Fibroblast of peridontal ligament (primary cell): Measurements from ENCODE around the gene ADGRB3.
A peak's percentile ranks its signal among the peaks of the same experiment; 100 is the strongest.
"Not testable (repeated sequence)": the region's sequence is repeated elsewhere in the genome, so short reads cannot be mapped to it uniquely, and the experiment has no call there.

ENCODE experiments used
- DNase-seq: peaks from one replicate; pipeline ENCODE4 v3.0.0-alpha.2; 2010; ENCODE audit errors: extremely low read depth

ADGRB3 gene

DNA sequence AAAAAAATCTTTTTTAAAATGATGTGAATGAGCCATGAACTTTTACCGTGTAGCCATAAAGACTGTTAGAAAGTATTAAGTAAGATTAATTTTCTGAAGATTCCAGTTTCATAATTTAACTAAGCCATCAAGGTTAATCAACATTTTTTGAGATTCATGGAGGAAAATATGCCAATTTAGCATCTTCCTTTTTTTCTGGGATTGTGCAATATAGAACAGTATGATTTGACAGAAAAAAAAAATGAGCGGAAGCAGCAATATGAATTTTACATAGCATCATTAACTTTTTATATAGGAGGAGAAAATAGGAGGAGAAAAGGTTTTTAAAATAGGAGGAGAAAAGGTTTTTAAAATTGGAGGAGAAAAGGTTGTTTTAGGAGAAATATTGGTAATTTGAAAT, 306.3 kb downstream of the ADGRB3 start:
- no peak for DNase-seq

DNA sequence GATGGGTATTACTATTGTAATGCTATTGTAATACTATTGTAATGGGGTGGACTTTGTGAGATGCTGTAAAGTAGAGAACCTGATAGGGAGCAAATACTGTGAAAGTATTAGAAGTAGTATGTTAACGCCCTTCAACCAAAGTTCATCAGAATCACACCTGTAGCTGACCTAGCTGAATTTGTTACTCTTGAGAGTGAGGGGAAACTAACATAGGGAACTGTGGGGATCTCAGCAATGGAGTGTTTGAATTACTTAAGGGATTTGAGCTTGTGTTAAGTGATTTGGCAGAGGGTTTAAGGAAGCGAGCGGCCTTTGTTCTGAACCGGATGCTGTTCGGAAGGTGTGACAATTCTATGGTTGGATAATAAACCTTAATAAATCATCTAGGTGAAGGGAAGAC, 312.6 kb downstream of the ADGRB3 start:
- DNase-seq: no peak

DNA sequence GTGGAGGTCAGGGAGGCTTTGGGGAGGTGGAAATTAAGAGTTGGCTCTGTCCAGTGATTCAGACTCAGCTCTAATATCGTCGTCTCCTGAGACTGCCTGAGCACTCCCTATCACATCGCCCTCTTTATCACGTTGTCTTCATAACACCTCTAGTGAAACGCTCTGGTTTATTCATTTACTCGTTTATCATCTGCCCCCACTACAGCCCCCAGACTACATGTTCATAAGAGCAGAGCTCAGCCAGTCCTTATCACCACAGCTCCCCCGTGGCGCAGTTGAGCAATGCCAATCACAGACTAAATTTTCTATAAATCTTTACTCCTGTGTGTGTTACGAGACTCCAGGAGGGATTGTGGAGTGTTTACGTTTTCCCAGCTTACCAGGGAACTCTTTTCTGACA, 316.2 kb downstream of the ADGRB3 start:
- no peak for DNase-seq

DNA sequence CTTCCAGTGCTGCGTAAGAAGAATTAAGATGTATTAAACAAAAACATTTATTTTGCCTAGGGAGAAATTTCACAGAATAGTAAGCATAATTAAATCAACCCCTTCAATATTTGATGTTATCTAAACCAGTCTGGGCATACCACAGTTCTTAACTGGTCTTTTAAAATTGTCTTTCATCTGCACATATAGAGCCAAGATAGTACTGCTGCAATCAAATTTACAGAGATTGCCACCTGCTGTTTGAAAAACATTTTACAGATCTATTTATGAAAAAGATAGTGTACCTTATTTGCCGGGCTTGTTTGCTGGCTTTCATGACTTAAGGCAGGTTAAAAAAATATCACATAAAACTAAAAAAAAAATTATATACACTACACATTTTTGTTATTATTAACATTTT, 323.2 kb downstream of the ADGRB3 start:
- DNase-seq: no peak

- peak; percentile 45 for DNase-seq
Observed at GRCh38 chr6:68967549-68968300, 332.6 kb downstream of the ADGRB3 start.

- no peak for DNase-seq
Observed at GRCh38 chr6:68968301-68968649, 333.2 kb downstream of the ADGRB3 start.

DNA sequence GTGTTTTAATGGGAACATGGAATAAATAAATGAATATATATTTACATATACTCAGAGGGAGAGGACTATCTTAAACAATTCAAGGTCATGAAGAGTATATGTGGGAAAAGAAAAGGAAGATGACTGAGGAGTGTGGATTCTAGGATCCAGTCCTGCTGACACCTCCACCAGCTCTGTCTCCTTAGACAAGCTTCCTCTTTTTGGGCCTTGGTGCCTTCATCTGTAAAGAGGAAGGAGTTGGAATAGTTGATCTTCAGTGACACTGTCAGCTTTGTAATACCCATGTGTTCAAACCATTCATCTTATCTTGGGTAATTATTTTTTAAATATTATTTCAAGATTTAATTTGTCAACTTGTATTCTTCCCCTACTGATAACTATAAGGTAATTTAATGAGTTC, 338.0 kb downstream of the ADGRB3 start:
- no peak for DNase-seq

DNA sequence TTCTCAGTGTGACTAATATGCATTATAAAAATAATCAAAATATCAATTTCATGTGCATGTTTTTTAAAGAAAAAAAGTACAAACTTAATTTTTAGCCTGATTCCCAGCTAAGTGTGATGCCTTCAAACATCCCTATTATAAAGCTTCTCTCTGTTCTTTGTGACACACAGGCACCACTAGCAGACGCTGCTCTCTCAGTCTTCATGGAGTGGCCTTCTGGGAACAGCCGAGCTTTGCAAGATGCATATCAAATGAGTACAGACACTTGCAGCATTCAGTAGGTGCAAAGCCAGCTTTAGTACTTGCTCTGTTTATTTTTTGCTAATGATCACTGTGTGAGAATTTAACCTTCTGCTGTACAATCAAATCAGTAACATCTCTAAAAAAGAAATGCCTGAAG, 340.0 kb downstream of the ADGRB3 start:
- no peak for DNase-seq

- DNase-seq: no peak
Observed at GRCh38 chr6:68975816-68976215, 340.7 kb downstream of the ADGRB3 start.

DNA sequence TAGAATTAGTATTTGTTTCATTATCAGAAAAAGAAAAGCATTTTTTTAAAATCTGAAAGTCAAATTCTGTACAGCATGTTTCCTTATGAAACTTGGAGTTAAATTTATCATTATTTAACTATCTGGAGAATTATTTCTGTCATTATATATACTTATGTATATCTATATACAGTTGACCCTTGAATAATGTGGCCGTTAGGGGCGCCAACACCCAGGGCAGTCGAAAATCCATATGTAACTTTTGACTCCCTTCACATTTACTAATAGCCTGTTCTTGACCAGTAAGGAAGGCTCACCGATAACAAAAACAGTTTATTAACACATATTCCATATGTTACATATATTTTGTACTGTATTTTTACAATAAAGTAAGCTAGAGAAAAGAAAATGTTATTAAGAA, 341.2 kb downstream of the ADGRB3 start:
- no peak for DNase-seq

GRCh38 chr6:68978411-68978810, 343.3 kb downstream of the ADGRB3 start:
- no peak for DNase-seq

DNA sequence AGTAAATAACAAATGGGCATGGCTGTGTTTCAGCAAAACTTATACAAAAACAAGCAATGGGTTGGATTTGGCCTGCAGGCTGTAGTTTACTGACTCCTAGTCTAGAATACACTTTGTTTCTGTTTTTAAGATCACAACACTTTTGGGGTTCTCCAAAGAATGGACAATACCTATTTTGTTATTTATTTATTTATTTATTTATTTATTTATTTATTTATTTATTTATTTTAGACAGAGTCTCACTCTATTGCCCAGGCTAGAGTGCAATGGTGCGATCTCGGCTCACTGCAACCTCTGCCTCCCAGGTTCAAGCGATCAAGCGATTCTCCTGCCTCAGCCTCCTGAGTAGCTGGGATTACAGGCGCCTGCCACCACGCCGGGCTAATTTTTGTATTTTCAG, 346.6 kb downstream of the ADGRB3 start:
- not testable (repeated sequence) for DNase-seq

- no peak for DNase-seq
Observed at GRCh38 chr6:68988698-68989097, 353.6 kb downstream of the ADGRB3 start.

GRCh38 chr6:68990317-68990716, 355.2 kb downstream of the ADGRB3 start:
- DNase-seq: no peak

- no peak for DNase-seq
Observed at GRCh38 chr6:68993911-68994310, 358.8 kb downstream of the ADGRB3 start.

- DNase-seq: no peak
Observed at GRCh38 chr6:68994521-68994920, 359.4 kb downstream of the ADGRB3 start.

DNA sequence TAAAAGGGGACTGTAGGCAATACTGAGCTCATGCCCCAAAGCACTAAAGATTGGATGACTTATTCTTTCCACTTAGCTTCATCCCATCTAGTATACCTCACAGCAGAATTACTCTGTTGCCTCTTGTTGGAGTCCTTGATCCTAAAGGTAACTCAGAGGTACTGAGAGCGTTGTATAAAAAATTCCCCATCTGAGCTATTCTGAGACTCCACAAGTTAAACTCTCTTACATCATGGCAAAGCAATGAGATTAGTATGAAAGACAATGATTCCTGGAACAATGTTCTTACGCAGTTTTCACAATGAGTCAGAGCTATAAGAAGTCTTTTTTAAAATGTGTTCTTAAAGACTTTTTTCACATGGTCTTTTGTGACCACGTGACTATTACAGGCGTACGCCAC, 370.1 kb downstream of the ADGRB3 start:
- DNase-seq: no peak

DNA sequence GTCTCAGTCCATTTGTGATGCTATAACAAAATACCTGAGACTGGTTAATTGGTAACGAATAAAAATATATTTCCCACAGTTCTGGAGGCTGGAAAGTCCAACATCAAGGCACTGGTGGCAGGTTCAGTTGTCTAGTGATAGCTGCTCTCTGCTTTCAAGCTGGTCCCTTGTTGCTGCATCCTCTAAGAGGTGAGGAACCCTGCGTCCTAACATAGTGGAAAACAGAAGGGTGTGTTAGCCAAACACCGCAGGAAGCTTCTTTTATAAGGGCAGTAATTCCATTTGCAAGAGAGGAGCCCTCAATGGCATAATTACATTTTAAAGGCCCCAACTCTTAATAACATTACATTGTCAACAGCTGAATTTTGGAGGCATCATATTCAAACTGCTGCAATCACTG, 372.7 kb downstream of the ADGRB3 start:
- DNase-seq: no peak

- no peak for DNase-seq
Observed at GRCh38 chr6:69012211-69012610, 377.1 kb downstream of the ADGRB3 start.

DNA sequence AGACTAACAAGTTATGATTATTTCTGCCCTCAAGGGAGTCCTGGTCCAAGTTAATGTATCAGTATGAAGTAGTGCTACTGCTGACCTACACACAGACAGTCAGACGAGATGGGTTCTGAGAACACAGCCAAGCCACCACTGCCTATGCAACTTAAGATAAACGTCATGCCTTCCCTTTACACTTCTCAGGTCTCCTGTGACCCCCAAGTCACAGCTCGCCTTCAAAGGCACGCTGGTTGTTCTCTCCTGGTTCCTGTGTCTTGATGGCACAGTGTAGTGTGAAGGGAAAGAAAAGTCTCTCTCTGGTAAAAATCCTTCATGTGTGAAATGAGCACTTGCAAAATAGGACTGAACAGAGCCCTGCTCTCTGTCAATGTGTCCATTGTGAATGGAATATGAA, 377.8 kb downstream of the ADGRB3 start:
- DNase-seq: no peak

DNA sequence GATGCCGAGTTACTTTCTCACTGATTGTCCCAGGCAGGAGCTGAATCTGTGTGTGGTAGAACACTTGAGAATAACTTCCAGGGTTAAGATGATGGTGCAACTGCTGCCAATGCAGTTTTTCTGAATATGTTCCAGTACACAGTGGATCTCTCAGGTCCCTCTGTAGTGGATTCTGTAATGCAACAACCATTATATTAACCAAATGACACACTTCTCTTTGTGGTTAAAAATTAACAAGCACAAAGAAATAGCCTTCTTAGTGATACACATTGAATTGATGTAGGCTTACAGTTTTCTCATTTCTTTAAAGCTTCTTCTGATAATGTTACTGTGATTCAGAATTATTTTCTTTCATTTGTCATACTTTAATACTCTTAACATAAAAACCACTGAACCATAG, 383.8 kb downstream of the ADGRB3 start:
- DNase-seq: no peak

GRCh38 chr6:69019832-69020231, 384.8 kb downstream of the ADGRB3 start:
- peak; percentile 26 for DNase-seq

DNA sequence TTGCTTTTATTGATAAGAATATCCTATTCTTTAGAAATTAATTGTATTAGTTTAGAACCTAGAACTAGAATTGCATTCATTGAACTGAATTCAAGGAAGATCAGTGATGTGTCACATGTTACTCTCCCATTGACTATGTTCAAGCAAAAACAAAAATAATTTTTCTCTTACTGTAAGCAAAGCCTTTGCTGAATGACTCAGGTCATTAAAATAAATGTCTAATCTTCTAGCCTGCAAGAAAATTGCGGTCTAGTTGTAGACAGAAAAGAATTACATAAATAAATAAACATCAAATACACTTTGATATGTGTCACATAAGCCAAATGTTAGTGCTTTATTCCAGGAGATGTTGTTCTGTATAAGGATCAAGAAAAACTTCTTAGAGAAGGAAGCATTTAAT, 387.9 kb downstream of the ADGRB3 start:
- DNase-seq: peak; percentile 39

GRCh38 chr6:69026243-69026642, 391.2 kb downstream of the ADGRB3 start:
- DNase-seq: peak; percentile 5
